DND-41 (cell line): Measurements from ENCODE around the gene FAM81B.

ENCODE experiments used
- ATAC-seq: fragments of 200-7000 bp; cut with Tn5 transposase; 3 replicates; pipeline ENCODE4 v1.9.1; 2021; ENCODE audit warnings: low read depth; ENCODE audit not compliant: insufficient read depth
- DNase-seq: peaks from one replicate; pipeline ENCODE4 v3.0.0-alpha.2; 2020
- H2AFZ ChIP-seq: 2 replicates; pipeline ENCODE4 v1.6.0; 2012; ENCODE audit warnings: low read depth, low read length
- H3K27ac ChIP-seq: 2 replicates; pipeline ENCODE4 v1.5.1; 2012; ENCODE audit warnings: low read length, inconsistent platforms
- H3K27me3 ChIP-seq: fragments of 200-600 bp; sonication (generic); 2 replicates; pipeline ENCODE4 v1.6.0; 2012; ENCODE audit warnings: low read length, mild to moderate bottlenecking, inconsistent platforms; ENCODE audit not compliant: insufficient read depth, poor library complexity
- H3K36me3 ChIP-seq: 2 replicates; pipeline ENCODE4 v1.5.1; 2012; ENCODE audit warnings: low read length, inconsistent platforms; ENCODE audit not compliant: insufficient read depth
- H3K4me1 ChIP-seq: 2 replicates; pipeline ENCODE4 v1.5.1; 2012; ENCODE audit warnings: mild to moderate bottlenecking, low read length; ENCODE audit not compliant: insufficient read depth
- H3K4me2 ChIP-seq: 2 replicates; pipeline ENCODE4 v1.6.0; 2012; ENCODE audit warnings: mild to moderate bottlenecking, moderate library complexity, low read length, inconsistent platforms; ENCODE audit not compliant: insufficient read depth
- H3K4me3 ChIP-seq, 2 experiments: fragments of 200-600 bp in 1 of 2; shearing (Covaris generic) in 1 of 2; 2 replicates each; pipeline ENCODE4 v1.5.1; 2012 to 2016; ENCODE audit warnings: inconsistent platforms in 2 of 2, low read length in 2 of 2, mild to moderate bottlenecking in 2 of 2, low read depth in 1 of 2, moderate library complexity in 1 of 2
- H3K79me2 ChIP-seq: 2 replicates; pipeline ENCODE4 v1.6.0; 2012; ENCODE audit warnings: low read length, inconsistent platforms; ENCODE audit not compliant: insufficient read depth
- H3K9ac ChIP-seq: 2 replicates; pipeline ENCODE4 v1.6.0; 2012; ENCODE audit warnings: low read depth, mild to moderate bottlenecking, inconsistent platforms, low read length, moderate library complexity
- H3K9me3 ChIP-seq: 2 replicates; pipeline ENCODE4 v1.5.1; 2012; ENCODE audit warnings: low read length, moderate library complexity, mild to moderate bottlenecking, inconsistent platforms; ENCODE audit not compliant: insufficient read depth, severe bottlenecking
- H4K20me1 ChIP-seq: 2 replicates; pipeline ENCODE4 v1.6.0; 2012; ENCODE audit warnings: low read length; ENCODE audit not compliant: insufficient read depth
- CTCF ChIP-seq: IDR thresholded peaks from 2 replicates; pipeline ENCODE4 v1.5.1; 2012; ENCODE audit warnings: borderline replicate concordance, low read length, moderate library complexity, mild to moderate bottlenecking; ENCODE audit not compliant: poor library complexity, severe bottlenecking; ENCODE audit errors: extremely low read depth
- EZH2 ChIP-seq: IDR thresholded peaks from 3 replicates; pipeline ENCODE4 v1.6.1; 2012; ENCODE audit warnings: borderline replicate concordance, low read depth, mild to moderate bottlenecking, moderate library complexity, low read length, inconsistent platforms; ENCODE audit not compliant: severe bottlenecking

FAM81B gene

GRCh38 chr5:95406426-95407090, 15.4 kb downstream of the FAM81B start:
- H3K4me2 ChIP-seq, result no peak overlapping the region
- no peaks in the 10 kb centered on the region for H4K20me1 ChIP-seq
- no peaks in the 10 kb centered on the region for H3K9me3 ChIP-seq
- H3K4me3 ChIP-seq, result peak overlapping the region in 1 of 2 experiments; percentile 14; a peak in 1 of 4 replicates
- H3K36me3 ChIP-seq, result no peaks in the 10 kb centered on the region
- DNase-seq (no peak), ATAC-seq (no peak)
- no peaks in the 10 kb centered on the region for H3K79me2 ChIP-seq
- H2AFZ ChIP-seq, result no peak overlapping the region
- H3K27me3 ChIP-seq, result no peaks in the 10 kb centered on the region
- TF ChIP-seq EZH2, result no peak
- TF ChIP-seq CTCF, result no peak
- H3K27ac ChIP-seq, result no peak overlapping the region
- 0 out of 2 replicates have a peak, but pooled peaks cover 2% of the 10 kb centered on the region for H3K4me1 ChIP-seq
- no peak overlapping the region for H3K9ac ChIP-seq

- ATAC-seq, result no peak
- Histone ChIP-seq H3K4me1 (0 out of 2 replicates have a peak, but pooled peaks cover 2% of the 10 kb centered on the region), H4K20me1 (no peaks in the 10 kb centered on the region), H3K27me3 (no peaks in the 10 kb centered on the region), H3K27ac (no peak overlapping the region), H3K36me3 (no peaks in the 10 kb centered on the region), H3K79me2 (no peaks in the 10 kb centered on the region), H3K9ac (no peak overlapping the region), H2AFZ (no peak overlapping the region), H3K9me3 (no peaks in the 10 kb centered on the region), H3K4me2 (no peak overlapping the region), H3K4me3 (no peak overlapping the region)
- no peak for DNase-seq
- TF ChIP-seq CTCF (no peak), EZH2 (no peak)
Measured at GRCh38 chr5:95410279-95410678, 19.1 kb downstream of the FAM81B start.

GRCh38 chr5:95411474-95411873, 20.3 kb downstream of the FAM81B start:
- Histone ChIP-seq H3K27me3 (no peaks in the 10 kb centered on the region), H3K36me3 (no peaks in the 10 kb centered on the region), H3K27ac (no peak overlapping the region), H3K4me3 (no peak overlapping the region), H4K20me1 (no peaks in the 10 kb centered on the region), H2AFZ (no peak overlapping the region), H3K4me2 (no peak overlapping the region), H3K9ac (no peak overlapping the region), H3K79me2 (no peaks in the 10 kb centered on the region), H3K9me3 (no peaks in the 10 kb centered on the region), H3K4me1 (0 out of 2 replicates have a peak, but pooled peaks cover 2% of the 10 kb centered on the region)
- TF ChIP-seq EZH2, result no peak
- no peak for TF ChIP-seq CTCF
- no peak for ATAC-seq
- DNase-seq, result no peak
